ENCODE results near the gene TAOK1. TPM values are rescaled to one million over a fixed set of nuclear protein-coding genes. Genes with fewer than 3 reads are reported as not detected.

The TAOK1 gene
- total RNA-seq, 1 experiment from 2014 or later = 56.3 TPM

DNA sequence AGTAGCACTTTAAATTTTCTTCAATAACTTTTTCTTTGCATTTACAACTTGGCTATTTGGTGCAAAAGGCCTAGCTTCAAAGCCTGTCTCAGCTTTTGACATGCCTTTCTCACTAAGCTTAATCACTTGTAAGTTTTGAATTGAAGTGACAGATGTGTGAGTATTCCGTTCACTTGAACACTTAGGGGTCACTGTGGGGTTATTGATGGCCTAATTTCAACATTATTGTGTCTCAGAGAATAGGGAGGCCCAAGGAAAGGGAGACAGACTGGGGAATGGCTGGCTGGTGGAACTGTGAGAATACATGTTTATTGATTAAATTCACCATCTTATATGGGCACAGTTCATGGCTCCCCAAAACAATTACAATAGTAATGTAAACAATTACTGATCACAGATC lies 84.1 kb downstream of the TAOK1 start:
- Histone ChIP-seq H4K20me1 (ENCODE audit: insufficient read depth) (no peaks in the 10 kb centered on the region; the same call in 1 of the 2 replicates), H3K79me2 (ENCODE audit: insufficient read depth, low read length) (no peaks in the 10 kb centered on the region), H3K4me1 (ENCODE audit: control insufficient read depth in 1 of 2, insufficient read depth in 2 of 2, low read length in 2 of 2) (no peaks in the 10 kb centered on the region), H3K9me2 (ENCODE audit: insufficient read depth) (no peaks in the 10 kb centered on the region), H2AFZ (ENCODE audit: low read depth, low read length, poor library complexity, severe bottlenecking) (no peak overlapping the region), H3K4me3 (replicated peaks in 1 of 2; ENCODE audit: low read depth in 1 of 2, low read length in 2 of 2) (no peak overlapping the region), H3K27me3 (ENCODE audit: insufficient read depth, low read length) (no peaks in the 10 kb centered on the region), H3K9me3 (ENCODE audit: control insufficient read depth in 1 of 2, insufficient read depth in 1 of 2, low read depth in 1 of 2, low read length in 2 of 2) (no peaks in the 10 kb centered on the region), H3K9ac (ENCODE audit: low read length) (no peak overlapping the region), H3K4me2 (ENCODE audit: low read length) (no peak overlapping the region), H3K27ac (ENCODE audit: low read depth, low read length) (no peak overlapping the region), H3K36me3 (ENCODE audit: control insufficient read depth in 1 of 2, insufficient read depth in 2 of 2, low read length in 2 of 2) (peaks cover 0 to 4% of the 10 kb centered on the region in 2 experiments; a peak in 2 of 4 replicates)
- RAD21 ChIA-PET (ENCODE audit: low non-redundant PET in 1 of 2, low total read pairs in 2 of 2, uncharacterized antibody in 2 of 2, unreplicated experiment in 2 of 2) = no interaction called here
- POLR2A ChIA-PET = no interaction called here
- BruUV-seq (replicated peaks) = no TSS peak
- no peak for DNase-seq (ENCODE audit: low read depth, low spot score)
- TF ChIP-seq MAX (IDR thresholded peaks at IDR 0.05) = no peak
- no peak for TF ChIP-seq EZH2phosphoT487 (IDR thresholded peaks at IDR 0.05; ENCODE audit: borderline replicate concordance)
- no peak for TF ChIP-seq ATF3 (IDR thresholded peaks at IDR 0.05)
- TF ChIP-seq EZH2 (IDR thresholded peaks at IDR 0.05) = no peak
- TF ChIP-seq SP1 (IDR thresholded peaks at IDR 0.05; ENCODE audit: low read depth) = no peak
- TF ChIP-seq CTCF (IDR thresholded peaks at IDR 0.05 in 2 of 3, conservative IDR thresholded peaks at IDR 0.05 in 1 of 3; ENCODE audit: borderline replicate concordance in 1 of 3, insufficient read depth in 1 of 3, low read depth in 2 of 3, low read length in 2 of 3) = no peak
- no peak for TF ChIP-seq JUND (IDR thresholded peaks at IDR 0.05)
- TF ChIP-seq SIN3A (IDR thresholded peaks at IDR 0.05; ENCODE audit: low read depth) = no peak
- TF ChIP-seq POLR2AphosphoS5 (IDR thresholded peaks at IDR 0.05; ENCODE audit: low read depth, low read length) = no peak
- no peak for TF ChIP-seq ELF1 (IDR thresholded peaks at IDR 0.05; ENCODE audit: borderline replicate concordance, low read depth)
- CTCF ChIA-PET = no interaction called here
- ATAC-seq = no peak
- intact Hi-C loops (cut with micrococcal nuclease) = loop anchor here (5.0 kb wide), 1 partner anchor 33 kb away; no protein-coding TSS in a partner anchor

Measured in HCT116 (cell line).